ENCODE results near the gene WNT9B.

DNA sequence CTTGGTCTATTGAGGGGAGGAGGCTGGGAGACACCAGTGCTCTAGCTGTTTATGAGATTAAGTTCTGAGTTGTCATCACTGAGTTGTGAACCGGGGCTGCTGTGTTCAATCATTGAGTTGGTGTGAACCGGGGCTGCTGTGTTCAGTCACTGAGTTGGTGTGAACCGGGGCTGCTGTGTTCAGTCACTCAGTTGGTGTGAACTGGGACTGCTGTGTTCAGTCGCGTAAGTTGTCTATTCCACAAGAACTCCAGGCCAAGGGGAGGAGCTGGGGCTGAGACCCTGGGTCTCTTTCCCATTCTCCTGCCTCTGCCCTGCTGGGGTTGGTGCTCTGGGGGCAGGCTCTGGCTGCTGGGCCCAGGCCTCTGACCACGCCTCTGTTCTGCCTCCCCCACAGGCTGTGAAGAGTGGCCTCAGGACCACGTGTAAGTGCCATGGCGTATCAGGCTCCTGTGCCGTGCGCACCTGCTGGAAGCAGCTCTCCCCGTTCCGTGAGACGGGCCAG lies 24.5 kb downstream of the WNT9B start:
- TF ChIP-seq SPI1 (IDR thresholded peaks at IDR 0.05; ENCODE audit: low read depth, low read length): no peak
- no peak for TF ChIP-seq POLR2AphosphoS5 (IDR thresholded peaks at IDR 0.05; ENCODE audit: low read depth, low read length)
- TF ChIP-seq POLR2A (IDR thresholded peaks at IDR 0.05; ENCODE audit: low read depth, low read length): no peak
- TF ChIP-seq TAF1 (IDR thresholded peaks at IDR 0.05; ENCODE audit: low read depth, low read length): no peak

Measured in GM12891 (cell line).